Lung (tissue), 12 donors: ENCODE results near the gene MYMK. TPM values are rescaled to one million over a fixed set of nuclear protein-coding genes. Genes with fewer than 3 reads are reported as not detected.

Experiments
- ATAC-seq: fragments of 200-7000 bp; cut with Tn5 transposase; one replicate; pipeline ENCODE4 v1.9.1; 2020; ENCODE audit warnings: moderate number of reproducible peaks; ENCODE audit not compliant: insufficient read depth, low FRiP score
- DNase-seq, 3 donors: peaks; one replicate each; pipeline ENCODE4 v3.0.0-alpha.2; 2013 to 2017
- H3K27ac ChIP-seq, 2 donors: one replicate each; pipeline ENCODE4 v1.5.1; 2013; ENCODE audit warnings: mild to moderate bottlenecking in 2 of 2, moderate library complexity in 2 of 2, control low read depth in 1 of 2, inconsistent platforms in 1 of 2, low read depth in 1 of 2, low read length in 1 of 2
- H3K27me3 ChIP-seq, 3 donors: one replicate each; pipeline ENCODE4 v1.5.1; 2013; ENCODE audit warnings: low read length in 2 of 3; ENCODE audit not compliant: control insufficient read depth in 3 of 3, insufficient read depth in 3 of 3
- H3K36me3 ChIP-seq, 4 donors: one replicate each; pipeline ENCODE4 v1.5.1; 2013; ENCODE audit warnings: low read length in 4 of 4, mild to moderate bottlenecking in 1 of 4, moderate library complexity in 1 of 4; ENCODE audit not compliant: control insufficient read depth in 4 of 4, insufficient read depth in 4 of 4
- H3K4me1 ChIP-seq, 5 donors: one replicate each; pipeline ENCODE4 v1.5.1; 2013; ENCODE audit warnings: low read length in 5 of 5, mild to moderate bottlenecking in 2 of 5, moderate library complexity in 1 of 5; ENCODE audit not compliant: control insufficient read depth in 5 of 5, insufficient read depth in 5 of 5
- H3K4me3 ChIP-seq: one replicate; pipeline ENCODE4 v1.5.1; 2013; ENCODE audit warnings: mild to moderate bottlenecking, control low read depth, moderate library complexity
- H3K9ac ChIP-seq, 2 donors: one replicate each; pipeline ENCODE4 v1.5.1; 2013; ENCODE audit warnings: low read length in 2 of 2, control low read depth in 1 of 2; ENCODE audit not compliant: insufficient read depth in 1 of 2
- H3K9me3 ChIP-seq, 4 donors: one replicate each; pipeline ENCODE4 v1.5.1; 2013; ENCODE audit warnings: low read length in 3 of 4, mild to moderate bottlenecking in 1 of 4, moderate library complexity in 1 of 4; ENCODE audit not compliant: control insufficient read depth in 4 of 4, insufficient read depth in 3 of 4
- CTCF ChIP-seq: IDR thresholded peaks from 2 replicates; pipeline ENCODE4 v1.5.1; 2012; ENCODE audit warnings: mild to moderate bottlenecking; ENCODE audit errors: control extremely low read depth, extremely low read depth
- WGBS, 2 donors: extraction: QIAGEN DNeasy Blood & Tissue Kit; methylation state at CpG; one replicate each; pipeline ENCODE4 v1.1.7; 2013; 5-methylcytosine and 5-hydroxymethylcytosine counted together
- polyA plus RNA-seq, 2 donors: library from polyadenylated mRNA; stranded (reverse); fragments of 200-250 nt; gene quantifications; one replicate each; pipeline ENCODE4 v1.2.1, GENCODE V29; 2013
- total RNA-seq, 2 donors: library from RNA; depleted of rRNA in 1 of 2; stranded (reverse); fragments of >200 nt in 1 of 2; gene quantifications; one replicate each; pipeline ENCODE4 v1.2.1, GENCODE V29; 2014 to 2021
- donor health status: control.
- donor health status: control.
- donor health status: Bipolar disorder and iron deficiency.
- donor health status: healthy.
- donor health status: DM: yes; HTN: yes; CAD: no.

Gene MYMK
- total and polyA plus RNA-seq, 4 donors = not detected

- H3K27ac ChIP-seq = peak overlapping the region in 1 of 2 donors; percentile 46
- DNase-seq (no peak), ATAC-seq (no peak)
- TF ChIP-seq CTCF = no peak
- no peak overlapping the region for H3K9ac ChIP-seq
- peaks cover 0 to 2% (median under 1%) of the 10 kb centered on the region in 4 donors for H3K9me3 ChIP-seq
- no peaks in the 10 kb centered on the region for H3K27me3 ChIP-seq
- 93 to 95% methylated on average over 24 of the region's 24 CpGs for WGBS, 2 donors
- peaks cover 0 to 36% (median 11%) of the 10 kb centered on the region in 5 donors for H3K4me1 ChIP-seq
- no peak overlapping the region for H3K4me3 ChIP-seq
- H3K36me3 ChIP-seq = no peaks in the 10 kb centered on the region
Observed at GRCh38 chr9:133507246-133507965, 17.4 kb downstream of the MYMK start.

- 58 to 84% methylated on average over 18 of the region's 18 CpGs for WGBS, 2 donors
Observed at GRCh38 chr9:133506653-133507038, 18.1 kb downstream of the MYMK start.

GRCh38 chr9:133505901-133506652, 18.7 kb downstream of the MYMK start:
- Histone ChIP-seq H3K4me1 (peaks cover 0 to 36% (median 9%) of the 10 kb centered on the region in 5 donors), H3K36me3 (no peaks in the 10 kb centered on the region), H3K4me3 (no peak overlapping the region), H3K9ac (no peak overlapping the region), H3K27me3 (no peaks in the 10 kb centered on the region), H3K9me3 (peaks cover 0 to 9% (median under 1%) of the 10 kb centered on the region in 4 donors), H3K27ac (no peak overlapping the region)
- peak; percentile 50 to 61 (median 58) for DNase-seq
- no peak for TF ChIP-seq CTCF
- peak; percentile 29 for ATAC-seq
- WGBS, 2 donors = 78 to 87% methylated on average over 21 to 23 of the region's 23 CpGs

More at GRCh38 chr9:133506653-133507038, 18.1 kb downstream of the MYMK start:
- no peak for TF ChIP-seq CTCF
- H3K27ac ChIP-seq = peak overlapping the region in 1 of 2 donors; percentile 46
- H3K4me1 ChIP-seq = peaks cover 0 to 36% (median 9%) of the 10 kb centered on the region in 5 donors
- H3K4me3 ChIP-seq = no peak overlapping the region
- H3K36me3 ChIP-seq = no peaks in the 10 kb centered on the region
- no peak for ATAC-seq
- H3K9ac ChIP-seq = no peak overlapping the region
- peak; percentile 41 to 48 (median 44) for DNase-seq
- H3K9me3 ChIP-seq = peaks cover 0 to 9% (median under 1%) of the 10 kb centered on the region in 4 donors
- H3K27me3 ChIP-seq = no peaks in the 10 kb centered on the region
